GM12801 (cell line): ENCODE measurements around the gene PLA2G4D.

ENCODE experiments used
- CTCF ChIP-seq: IDR thresholded peaks from one replicate; pipeline ENCODE4 v1.5.1; 2011; ENCODE audit warnings: control low read depth; ENCODE audit not compliant: insufficient read length; ENCODE audit errors: extremely low read depth

The PLA2G4D gene

GRCh38 chr15:42107473-42107872, 13.1 kb upstream of the PLA2G4D start:
- no peak for TF ChIP-seq CTCF

DNA sequence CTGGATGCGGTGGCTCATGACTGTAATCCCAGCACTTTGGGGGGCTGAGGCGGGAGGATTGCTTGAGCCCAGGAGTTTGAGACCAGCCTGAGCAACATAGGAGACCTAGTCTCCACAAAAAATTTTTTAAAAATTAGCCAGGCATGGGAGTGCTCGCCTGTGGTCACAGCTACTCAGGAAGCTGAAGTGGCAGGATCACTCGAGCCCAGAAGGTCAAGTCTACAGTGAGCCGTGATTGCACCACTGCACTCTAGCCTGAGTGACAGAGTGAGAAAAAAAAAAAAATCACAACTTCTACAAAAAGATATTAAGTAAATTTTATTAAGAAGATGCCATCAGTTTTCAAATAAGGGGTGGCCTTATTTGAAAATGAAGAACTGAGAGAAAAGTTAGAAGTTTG, 11.9 kb upstream of the PLA2G4D start:
- TF ChIP-seq CTCF = no peak

GRCh38 chr15:42104095-42104891, 9.9 kb upstream of the PLA2G4D start:
- TF ChIP-seq CTCF = no peak

GRCh38 chr15:42102646-42103235, 8.4 kb upstream of the PLA2G4D start:
- TF ChIP-seq CTCF = no peak

- no peak for TF ChIP-seq CTCF
Measured at GRCh38 chr15:42101861-42102260, 7.5 kb upstream of the PLA2G4D start.

DNA sequence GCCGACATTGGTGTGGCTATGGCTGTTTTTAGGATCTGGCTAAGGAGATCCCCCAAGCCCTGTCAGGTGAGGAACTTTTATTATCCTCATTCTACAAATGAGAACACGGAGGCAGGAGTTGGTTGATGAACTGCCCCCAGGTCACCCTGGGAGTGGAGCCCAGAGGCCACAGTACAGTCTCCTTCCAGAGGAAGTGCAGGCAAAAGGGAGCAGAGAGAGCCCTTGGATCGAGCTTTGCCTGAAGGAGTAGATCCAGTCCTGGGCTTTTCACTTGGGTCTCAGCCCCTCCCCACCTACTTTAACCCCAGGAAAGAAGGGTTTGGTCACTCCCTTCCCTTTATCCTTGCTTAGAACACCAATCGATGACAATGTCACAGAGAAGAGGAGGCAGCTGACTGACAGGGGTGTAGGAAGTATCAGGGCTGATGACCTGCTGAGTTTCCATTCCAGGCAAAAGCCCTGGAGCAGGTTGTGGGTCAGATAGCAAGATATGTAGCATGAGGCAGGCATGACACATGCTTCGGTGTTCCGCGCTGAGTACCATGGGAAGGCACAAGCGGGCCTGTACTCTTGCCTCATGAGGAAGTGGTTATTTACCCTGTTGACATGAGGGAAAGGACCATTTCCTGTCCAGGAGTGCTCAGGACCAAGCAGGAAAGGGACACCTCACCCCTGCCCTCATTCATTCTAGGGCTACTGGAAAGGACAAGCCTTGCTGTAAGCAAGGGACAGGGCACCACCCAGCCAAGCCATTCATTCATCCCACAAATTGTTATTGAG, 5.8 kb upstream of the PLA2G4D start:
- TF ChIP-seq CTCF = no peak

- TF ChIP-seq CTCF = no peak
Measured at GRCh38 chr15:42097018-42097417, 2.7 kb upstream of the PLA2G4D start.
